Measurements from ENCODE around the gene PTGDS.

DNA sequence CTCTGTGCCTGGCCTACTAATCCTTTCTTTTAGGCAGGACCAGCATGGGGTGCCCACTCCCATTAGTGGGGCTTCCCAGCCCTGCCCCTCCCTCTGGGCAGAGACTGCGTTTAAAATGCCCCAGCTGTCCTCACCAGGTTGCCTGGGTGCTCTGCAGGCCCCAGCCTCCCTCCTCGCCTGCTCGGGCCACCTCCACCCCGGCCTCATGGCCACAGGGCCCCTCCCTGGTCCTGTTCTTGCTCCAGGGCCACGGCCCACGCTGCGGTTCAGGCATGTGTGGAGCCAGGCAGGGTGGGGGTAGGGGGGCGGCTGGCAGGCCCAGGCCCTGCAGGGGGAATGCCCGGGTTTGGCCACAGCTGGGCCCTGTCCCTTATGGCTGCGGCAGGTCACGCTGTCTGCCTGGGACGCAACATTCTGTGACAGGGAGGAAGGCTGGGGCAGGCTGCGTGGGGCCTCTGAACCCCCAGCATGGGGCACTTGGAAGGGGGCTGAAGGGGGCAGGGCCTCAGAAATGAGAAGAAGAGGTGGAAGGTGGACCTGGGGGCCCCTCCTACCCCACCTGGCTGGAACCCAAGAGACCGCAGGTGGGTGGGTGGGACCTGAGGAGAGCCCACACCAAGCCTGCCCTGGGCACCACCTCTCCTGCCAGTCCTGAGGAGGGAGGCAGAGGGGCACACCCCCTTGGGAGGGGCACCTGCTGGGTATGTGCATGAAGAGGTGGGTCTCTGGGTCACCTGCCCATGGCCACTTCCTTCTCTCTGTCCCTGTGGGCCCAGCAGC is 25.6 kb upstream of the PTGDS start, which contains the start of gene LCN12:
- no peak for TF ChIP-seq GATA3 (IDR thresholded peaks at IDR 0.05; ENCODE audit: low read depth, low read length)
- no peak for TF ChIP-seq GATA2 (IDR thresholded peaks at IDR 0.05; ENCODE audit: low read depth, low read length)
